Activated CD4-positive, alpha-beta T cell treated with anti-CD3 and anti-CD28 coated beads, Interleukin-2, amount 50 U/mL, for 1 hour (primary cell): ENCODE measurements around the gene LY6G6F.

Source experiments
- DNase-seq: peaks from one replicate; pipeline ENCODE4 v3.0.0-alpha.2; 2020

The LY6G6F gene

DNA sequence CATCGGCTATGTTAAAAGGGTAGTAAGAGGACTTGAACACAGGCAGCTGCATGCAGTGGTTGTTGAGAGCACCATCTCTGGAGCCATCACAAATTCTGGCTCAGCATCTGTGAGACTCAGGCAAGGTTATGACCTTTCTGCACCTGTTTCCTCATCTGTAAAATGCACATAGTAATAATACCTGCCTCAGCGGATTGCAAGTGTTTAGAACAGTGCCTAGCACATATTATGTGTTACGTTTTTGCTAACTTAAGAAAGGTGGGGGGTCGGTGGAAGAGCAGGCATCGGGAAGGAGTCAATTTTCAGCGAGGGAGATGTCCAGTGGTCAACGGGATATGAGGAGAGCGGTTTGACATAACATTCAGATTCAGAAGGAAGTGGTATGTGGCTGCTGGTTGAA, 28.7 kb upstream of the LY6G6F start:
- DNase-seq = no peak

DNA sequence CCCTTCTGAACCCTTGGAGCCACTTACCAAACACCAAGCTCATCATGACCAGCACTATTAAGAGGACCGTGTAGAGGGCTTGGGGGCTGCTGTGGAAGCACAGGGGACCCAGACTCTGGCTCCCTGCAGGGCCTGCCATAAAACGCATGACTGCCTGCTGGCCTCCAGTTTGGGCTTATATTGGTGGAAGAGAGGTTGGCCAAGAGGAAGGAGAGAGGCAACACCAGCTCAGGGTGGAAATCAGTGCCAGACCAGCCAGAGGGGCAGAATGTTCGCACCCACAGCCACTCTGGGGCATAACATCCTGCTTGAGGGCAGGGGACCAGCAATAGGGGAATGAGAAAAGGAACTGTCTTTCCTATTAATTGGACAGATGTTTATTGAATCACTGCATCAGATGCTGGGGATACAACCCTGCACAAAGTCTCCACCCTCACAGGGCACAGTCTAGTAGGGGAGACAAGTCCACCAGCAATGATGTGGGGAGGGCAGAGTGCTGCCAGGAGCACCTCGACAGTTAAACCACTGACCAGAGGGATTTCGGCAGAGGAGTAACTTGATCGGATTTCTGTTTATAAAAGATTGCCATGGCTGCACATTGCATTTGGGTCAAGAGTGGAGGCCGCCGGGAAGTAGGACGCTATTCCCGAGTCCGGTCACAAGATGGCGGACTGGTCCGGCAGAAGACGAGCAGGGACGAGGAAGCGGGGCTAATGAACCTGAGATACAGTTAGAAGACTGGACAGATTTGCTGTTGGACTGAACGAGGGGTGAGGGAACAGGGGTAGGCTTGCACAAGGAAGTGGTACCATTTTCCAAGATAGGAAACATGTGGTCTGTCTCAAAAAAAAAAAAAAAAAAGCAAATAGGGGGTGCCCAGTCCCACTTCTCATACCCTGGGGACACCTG, 26.2 kb upstream of the LY6G6F start, which contains the start of gene LY6G5C:
Gene LY6G5C, minus strand, starts transcription at position 842 of the 909 bp plus-strand sequence. Its CDS starts 694 bp downstream, at position 148.
- DNase-seq = peak; percentile 52

DNA sequence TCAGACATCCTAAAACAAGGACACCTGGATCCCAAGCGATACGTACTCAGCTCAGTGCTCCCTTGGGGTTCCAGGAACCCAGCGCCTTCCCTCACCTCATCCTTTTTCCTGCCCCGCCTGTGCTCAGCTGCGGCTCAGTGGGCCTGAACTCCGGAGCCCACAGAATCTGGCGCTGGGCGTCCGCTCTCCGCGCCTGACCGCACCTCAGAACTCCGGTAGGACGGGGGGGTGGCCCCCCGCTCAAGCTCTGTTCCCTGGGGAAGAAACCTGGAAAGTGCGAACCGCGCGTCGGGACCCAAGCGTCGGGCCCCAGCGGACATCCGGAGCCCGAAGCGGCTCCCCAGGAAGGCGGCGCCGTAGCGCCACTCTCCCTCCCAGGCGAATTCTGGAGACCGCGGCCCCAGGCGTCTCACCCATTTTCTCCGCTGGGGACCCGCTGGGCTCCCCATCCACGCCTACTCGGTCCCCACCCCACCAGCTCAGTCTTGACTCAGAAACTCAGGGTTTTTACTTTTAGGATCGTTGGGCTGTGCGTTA, 25.5 kb upstream of the LY6G6F start:
- DNase-seq = peak; percentile 36

DNA sequence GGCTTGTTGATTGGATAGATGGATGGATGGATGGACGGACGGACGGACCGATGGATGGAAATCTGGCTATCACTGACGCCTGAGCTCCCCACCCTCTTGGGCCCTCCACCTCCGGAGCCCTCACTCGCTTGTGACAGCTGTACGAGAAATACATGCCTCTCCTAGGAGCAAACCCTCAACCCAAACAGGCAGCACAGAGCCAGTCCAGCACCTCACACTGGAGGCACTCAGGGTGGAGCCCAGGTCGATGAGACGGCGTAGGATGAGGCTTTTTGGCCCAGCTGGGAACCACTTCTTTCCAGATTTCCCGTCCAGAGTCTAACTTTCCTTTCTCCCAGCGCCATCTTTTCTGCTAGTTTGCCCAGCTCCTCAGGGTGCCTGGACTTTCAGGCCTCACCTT, 23.1 kb upstream of the LY6G6F start:
- no peak for DNase-seq

DNA sequence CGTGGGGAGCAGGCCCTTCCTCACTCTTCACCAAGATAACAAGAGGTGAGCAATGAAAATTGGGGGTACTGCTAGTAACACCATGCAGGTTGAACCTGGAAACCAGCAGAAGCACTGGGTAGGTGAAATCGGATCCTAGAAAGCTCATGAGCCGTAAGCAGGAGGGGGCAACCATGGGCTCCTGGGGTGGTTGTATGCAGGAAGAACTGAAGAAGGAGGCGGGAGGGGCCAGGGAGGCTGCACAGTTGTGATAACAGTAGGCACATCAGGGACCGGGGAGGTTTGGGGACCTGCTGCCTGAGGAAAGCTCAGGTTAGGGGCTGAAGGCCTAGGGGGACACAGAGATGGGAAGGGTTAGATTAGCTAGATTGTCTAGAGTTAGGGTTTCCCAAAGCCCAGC, 20.2 kb upstream of the LY6G6F start:
- no peak for DNase-seq

DNA sequence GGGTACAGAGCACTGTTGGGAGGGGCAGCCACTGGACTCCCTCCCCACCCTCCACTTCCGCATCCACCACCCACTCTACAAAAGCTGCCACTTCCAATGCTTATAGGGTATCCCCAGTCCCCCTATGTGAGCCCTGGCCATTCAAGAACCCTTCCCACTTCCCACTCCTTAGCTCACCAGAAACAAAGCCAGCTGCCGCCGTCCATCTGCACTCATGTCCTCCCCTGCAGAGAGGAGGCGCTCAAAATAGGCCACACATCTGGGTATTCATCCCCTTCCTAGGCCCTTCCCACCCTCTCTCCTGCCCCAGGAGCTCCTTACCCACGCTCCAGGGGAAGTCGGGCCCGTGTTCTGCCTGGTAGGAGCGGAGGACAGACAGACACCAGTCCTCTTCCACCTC, 19.3 kb upstream of the LY6G6F start:
- DNase-seq = no peak

DNA sequence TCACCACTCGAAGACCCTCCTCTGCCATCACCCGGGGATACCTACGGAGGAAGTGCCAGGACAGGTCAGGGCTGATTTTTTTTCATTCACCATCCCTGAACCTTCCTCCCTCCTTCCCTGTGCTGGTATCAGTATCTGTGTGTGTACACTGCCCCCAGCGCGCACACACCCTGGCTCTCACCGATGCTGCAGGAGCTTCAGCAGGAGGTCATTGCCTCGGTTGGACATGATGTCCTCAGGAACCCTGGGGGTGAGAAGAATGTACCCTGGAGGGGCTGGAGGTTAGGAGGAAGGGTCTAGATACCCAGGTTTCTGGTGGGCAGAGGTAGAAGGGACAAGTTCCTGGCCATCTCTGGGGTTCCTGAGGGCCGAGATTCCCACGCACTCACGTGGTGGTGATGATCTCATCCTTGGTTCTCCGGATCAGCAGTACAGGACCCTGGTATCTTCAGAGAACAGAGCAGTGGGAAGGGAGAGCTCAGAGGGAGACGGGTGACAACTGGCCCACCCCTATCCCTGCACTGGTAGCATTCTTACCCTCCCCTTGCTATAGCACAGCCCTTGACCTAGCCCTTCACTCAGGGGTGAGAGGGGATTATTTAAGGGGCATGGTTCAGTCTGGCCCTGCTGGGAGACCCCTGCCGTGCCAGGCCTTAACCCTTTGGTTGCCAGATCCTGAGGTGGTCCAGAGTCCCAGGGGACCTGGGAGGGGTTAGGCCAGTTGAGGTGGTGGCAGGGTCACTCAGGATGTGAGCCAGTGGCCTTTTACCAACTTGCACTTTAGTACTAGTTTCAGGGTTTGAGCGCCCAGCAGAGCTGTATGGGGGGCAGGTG, 18.6 kb upstream of the LY6G6F start:
- no peak for DNase-seq

DNA sequence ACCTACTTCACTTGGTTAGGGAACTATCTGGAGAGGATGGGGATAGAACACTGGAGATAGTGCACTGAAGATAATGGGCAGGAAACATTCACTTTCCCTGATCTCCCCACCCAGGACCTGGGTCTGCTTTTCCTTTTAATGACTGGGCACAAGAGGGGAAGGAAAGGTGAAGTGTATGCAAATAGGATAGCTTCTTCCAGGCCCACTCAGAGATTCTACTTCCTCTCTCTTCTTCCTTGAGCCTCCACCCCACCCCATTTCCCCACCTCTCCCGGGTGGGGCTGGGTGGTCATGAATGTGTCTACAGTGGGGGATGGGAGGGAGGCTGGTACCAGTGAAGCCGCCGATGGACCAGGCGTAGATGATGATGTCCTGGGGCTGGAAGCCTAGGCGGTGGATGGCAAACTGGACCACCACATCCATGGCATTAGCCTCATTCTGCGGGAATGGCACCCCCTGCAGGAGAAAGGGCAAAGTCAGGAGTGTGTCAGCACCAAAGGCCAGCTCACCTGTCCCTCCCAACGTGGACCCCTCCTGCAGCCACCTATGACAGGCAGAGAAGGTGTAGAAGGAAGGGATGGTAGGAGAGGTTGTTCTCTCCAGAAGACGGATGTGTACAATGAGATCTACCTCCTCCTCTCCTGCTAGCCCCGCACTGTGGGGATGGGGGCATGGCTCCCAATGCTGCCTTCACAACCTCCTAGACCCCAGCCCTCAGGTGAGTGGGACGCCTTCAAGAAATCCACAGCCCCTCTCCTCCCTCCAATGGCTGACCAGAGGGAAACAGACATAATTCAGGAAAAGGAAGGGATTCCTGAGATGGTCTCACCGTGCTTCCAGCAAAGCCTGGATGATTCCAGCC, 17.2 kb upstream of the LY6G6F start:
- peak; percentile 15 for DNase-seq

DNA sequence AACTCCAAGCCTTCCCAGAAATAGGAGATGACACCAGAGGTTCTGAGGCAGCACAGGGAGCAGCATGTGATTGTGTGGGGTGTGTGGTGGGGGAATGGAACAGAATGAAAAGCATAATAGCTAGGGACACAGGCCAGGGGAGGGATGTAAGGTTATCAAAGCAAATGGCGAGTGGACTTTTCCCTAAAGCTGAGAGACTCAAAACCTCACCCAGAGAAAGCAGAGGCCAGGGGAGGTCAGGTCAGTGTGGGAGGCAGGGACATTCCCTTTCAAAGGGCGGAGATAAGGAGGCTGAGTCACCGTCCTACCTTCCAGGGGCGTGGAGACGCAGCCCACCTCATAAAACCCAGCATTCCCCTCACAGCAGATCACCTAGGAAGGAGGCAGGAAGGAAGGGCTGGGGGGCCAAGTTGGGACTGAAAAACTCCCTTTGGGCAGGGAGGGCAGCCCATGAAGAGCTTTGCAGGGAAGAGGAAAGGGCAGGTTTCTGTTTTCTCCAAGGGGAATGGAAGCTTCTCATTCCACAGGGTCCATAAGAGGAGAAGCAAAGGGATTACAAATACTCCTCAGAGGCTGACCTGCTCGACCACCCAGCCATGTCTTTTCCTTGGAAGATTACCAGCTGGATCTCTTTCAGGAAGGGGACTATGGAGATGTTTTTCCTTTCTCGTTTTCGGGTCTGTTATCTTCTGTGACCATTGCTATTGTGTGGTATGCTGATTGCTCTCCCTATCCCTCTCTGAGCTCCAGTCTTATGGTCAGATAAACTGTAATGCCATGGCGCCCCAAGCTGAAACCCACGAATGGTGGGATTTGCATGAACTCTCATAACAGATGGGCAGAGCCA, 16.2 kb upstream of the LY6G6F start:
- DNase-seq = no peak

DNA sequence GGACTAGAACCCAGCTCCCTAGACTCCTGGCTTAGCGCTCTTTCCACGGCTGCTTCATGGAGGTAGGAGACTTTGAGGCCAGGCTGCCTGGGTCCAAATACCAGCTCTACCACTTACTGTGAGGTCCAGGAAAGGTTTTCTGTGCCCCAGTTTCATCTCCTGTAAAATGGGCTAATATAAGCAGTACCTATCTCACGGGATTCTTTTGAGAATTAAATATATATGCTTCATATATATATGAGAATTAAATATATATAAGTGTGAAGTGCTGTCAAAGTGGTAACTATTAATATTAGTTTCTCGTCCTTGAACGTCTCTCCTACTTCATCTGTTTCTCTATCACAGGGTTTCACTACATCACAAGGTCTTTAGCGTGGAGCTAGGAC, 15.6 kb upstream of the LY6G6F start:
- DNase-seq = no peak

DNA sequence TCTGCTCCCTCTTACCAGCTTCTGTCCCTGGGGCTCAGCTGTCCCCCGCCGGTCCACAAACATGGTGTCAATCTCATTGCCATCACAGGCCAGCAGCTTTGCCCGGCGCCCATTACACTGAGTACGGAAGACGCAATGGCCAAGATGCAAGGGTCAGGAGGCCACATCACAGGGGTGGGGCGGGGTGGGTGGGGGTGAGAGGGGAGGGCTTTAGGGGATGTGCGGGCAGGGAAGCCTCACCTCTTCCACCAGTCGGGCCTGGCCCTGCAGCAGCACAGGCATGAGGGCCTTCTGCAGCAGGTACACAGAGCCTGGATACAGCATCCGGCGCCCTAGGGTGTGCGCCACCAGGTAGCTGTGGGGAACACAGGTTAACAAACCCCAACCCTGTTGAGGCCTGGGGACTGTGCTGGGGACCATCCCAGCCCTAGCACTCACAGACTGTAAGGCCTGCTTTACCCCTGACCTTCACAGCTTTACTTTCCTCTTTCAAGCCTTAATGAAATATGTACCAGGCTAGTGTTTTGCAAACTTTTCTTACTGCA, 15.0 kb upstream of the LY6G6F start:
- no peak for DNase-seq

DNA sequence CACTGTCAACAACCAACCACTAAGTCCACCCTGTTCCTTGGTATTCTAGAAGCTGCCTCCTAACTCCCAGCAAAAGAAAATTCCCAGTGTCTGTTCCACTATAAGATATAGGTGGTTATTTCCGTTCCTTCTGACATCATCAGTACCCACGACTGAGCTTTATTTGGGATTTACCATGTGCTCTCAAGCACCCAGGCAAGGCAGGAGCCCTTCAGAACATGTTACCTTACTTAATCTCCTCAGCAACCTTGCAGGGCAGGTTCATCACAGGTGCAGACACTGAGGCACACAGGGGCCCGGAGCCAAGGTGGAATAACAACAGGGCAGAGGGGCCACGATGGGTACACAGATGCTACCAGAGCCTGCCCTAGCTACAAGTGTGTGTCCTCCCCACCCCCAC, 14.3 kb upstream of the LY6G6F start:
- no peak for DNase-seq

DNA sequence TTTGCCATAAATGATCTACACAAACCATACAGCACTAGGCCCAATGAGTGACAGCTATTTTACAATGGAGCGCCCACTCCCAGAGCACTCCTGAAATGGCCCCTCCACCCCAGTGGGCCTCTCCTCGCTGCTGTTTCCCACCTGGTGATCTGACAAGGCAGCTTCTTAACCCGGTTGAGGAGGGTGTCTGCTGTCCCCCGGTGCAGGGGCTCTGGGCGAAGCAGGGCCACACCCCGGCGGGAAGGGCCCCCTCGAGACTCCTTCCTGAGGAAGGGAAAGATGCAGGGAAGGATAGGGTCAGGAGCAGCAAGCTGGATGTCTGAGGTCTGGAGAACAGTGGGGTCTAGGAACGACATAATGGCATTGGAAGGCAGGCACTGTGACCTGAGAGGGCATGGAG, 13.8 kb upstream of the LY6G6F start:
- no peak for DNase-seq

DNA sequence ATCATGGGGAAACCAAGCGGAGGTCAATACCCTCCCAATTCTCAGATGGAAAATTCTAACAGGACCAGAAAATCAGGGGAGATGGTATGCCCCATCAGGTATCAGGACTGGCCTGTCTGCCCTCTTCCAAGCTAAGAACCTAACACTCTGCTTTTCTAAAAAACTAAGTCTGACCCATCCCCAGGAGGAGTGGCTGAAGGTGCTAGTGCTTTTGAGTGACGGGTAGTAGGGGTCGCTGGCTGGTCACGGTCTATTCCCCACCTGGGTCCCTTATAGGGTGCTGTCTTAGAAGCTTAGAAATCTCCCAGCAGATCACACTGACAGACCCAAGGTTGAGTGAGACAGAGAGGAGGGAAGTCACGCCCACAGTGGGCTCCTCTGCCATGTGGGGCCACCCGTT, 13.1 kb upstream of the LY6G6F start:
- DNase-seq = no peak

DNA sequence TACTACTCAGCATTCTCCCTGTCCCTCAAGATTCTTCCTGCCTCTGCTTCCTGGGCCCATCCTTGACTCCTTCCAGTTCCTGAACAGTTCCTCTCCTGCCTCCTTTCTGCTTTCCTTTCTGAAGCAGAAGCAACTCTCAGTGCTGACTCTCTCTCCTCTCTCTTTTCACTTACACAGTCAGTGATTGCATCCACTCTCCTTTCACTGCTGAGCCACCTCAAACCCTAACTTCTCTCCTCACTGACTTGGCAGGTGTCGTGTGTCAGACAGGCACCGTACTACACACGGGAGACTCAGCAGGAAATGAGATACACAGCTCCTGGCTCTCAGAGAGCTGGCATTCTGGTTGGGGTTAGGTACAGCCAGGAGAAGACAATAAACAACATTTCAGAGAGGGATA, 9.1 kb upstream of the LY6G6F start:
- DNase-seq = no peak

DNA sequence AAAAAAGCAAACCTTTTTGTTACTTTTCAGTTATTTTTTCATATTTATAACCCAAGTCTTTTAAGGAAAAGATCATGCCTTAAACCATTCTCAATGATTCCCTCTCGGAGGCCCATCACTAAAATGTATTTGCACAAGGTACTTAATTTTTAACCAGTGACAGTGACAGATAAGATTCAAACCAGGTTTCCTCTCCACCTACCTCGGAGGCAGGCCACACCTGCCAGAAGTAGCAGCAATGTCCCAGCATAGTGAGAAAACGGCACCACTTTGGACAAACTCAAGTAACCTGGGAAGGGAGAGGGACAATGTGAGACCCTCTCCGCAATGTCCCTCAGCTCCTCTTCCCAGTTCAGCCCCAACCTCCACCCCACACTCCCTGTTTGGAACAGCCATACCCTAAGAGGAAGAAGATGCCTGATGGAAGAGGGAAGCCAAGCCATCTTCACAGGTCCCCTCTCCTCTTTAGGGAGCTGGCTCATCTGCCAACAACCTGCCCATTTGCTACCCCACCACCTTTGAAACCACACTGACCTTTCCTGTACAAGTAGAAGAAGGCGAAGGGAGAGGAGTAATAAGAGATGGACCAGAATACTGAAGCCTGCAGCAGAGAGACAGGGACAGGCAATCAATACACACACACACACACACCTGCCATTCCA, 5.8 kb upstream of the LY6G6F start:
- DNase-seq = no peak

DNA sequence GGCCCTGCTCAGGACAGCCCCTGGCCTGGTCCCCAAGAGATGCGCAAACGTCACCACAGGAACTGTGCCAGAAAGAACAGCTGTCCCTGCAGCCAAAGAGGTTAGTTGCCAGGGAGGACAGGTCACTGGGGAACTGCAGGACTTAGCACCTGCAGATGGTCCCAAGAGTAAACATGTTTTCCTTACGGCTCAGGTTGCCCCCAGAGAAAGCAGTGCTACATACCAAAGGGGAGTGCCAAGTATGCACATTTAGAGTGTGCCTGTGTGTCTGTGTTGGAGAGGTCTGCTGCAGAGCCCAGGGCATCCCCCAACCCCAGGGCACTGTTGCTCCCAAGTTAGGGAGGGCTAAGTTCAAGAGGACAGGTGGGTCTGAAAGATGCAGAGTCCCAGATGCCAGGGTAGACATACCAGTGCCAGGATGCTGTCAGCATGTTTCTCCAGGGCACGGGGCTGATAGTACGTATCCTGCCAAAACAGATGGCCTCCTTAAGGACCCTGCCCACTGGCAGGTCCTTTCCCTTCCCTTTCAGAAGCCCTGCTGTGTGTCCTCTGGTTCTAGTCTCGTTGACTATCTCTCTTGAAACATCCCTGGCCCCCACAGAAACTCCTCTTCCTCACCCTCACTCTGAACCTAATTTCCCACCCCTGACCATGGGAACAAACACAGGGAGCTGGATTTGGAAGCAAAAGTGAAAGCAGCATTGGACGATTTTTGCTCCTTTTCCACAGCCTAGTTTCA, 4.8 kb upstream of the LY6G6F start:
- no peak for DNase-seq

DNA sequence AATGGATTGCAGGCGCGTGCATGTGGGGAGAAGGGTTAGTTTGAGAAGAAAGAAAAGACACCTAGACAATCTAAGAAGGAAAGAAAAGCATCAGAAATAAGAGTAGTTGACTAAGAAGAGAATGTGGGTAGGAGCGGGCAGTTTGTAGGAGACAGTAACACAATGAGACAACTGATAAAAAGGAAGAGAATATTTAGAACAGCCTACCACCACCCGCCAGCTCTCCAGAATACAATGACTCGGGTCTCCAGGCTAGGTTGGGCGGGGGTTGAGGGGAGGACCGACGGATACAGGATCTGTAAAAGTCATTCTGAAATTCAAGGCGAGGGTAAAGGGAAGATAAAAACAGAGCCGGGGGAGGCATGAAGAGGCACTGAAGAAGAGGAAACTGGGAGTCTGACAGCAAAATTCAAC, 4.3 kb upstream of the LY6G6F start:
- no peak for DNase-seq

DNA sequence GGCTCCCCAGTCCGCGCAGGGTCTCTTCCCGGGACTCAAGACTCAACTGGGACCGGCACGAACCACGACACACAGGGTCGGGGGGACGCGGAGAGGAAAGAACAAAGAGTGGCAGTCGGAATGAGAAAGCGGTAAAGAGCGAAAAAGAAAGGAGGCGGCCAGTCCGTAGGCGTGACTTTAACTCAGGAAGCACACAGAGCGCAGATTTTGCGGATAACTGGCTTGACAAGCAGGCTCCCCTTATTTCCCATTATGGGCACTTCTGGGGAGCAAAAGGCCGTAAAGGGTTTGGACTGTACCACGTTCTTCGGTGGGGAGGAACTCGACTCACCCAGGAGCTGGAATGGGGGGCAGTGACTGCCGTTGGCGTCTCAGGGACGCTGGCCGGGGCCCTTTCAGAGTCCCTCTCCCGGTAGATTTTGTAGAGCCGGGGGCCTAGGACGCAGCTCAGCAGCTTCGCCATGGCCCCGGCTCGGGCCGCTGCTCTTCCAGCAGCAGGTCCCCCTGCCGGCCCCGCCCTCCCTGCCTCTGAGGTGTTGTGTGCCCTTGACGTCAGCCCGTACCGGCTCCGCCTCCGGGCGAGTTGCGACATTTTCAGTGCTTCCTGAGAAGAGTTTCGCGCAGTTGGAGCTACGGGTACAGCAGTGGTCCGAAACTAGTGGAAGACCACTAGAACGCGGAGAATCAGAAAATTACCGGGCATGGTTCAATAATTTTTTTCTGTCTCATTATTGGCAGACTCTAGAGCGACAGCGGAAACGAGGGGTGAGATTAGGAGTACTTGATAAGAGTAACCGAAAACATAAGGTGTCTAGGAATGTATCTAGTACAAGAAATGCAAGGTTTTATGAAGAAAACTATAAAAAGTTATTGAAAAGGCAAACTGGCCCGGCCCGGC, 3.6 kb upstream of the LY6G6F start, which contains the start of gene ABHD16A:
Gene ABHD16A, minus strand, starts transcription at position 506 of the 898 bp plus-strand sequence. Its CDS starts 43 bp downstream, at position 463.
- DNase-seq = peak; percentile 97
